MCF 10A (cell line): ENCODE results near the gene TYROBP. TPM values are rescaled to one million over a fixed set of nuclear protein-coding genes. Genes with fewer than 3 reads are reported as not detected.
"Not testable (repeated sequence)": the region's sequence is repeated elsewhere in the genome, so short reads cannot be mapped to it uniquely, and the experiment has no call there.

Experiments used
- Bru-seq: library from RNA; stranded (reverse); fragments of 400-500 nt; gene quantifications from one replicate; lab custom pipeline; 2021; lab: Mats Ljungman, UMichigan
- BruChase-seq, 2 experiments: library from RNA; stranded (reverse); fragments of 400-500 nt; gene quantifications; one replicate each; lab custom pipeline; 2021; lab: Mats Ljungman, UMichigan
- BruUV-seq: library from RNA; stranded (reverse); fragments of 400-500 nt; replicated peaks from 2 replicates; lab custom pipeline; 2021; lab: Mats Ljungman, UMichigan
- CTCF ChIA-PET: fragments of 300-600 bp; sonication (Branson Sonifier 250); formaldehyde crosslinking; extraction: SDS; loops from one replicate; lab custom pipeline; 2021; ENCODE audit warnings: antibody characterized with exemption, inconsistent platforms; lab: Yijun Ruan, JAX
- POLR2A ChIA-PET: fragments of 300-600, 350-650 bp; sonication (Branson Sonifier 250); formaldehyde crosslinking; extraction: SDS; loops from one replicate; lab custom pipeline; 2020; ENCODE audit warnings: antibody characterized with exemption, inconsistent platforms; lab: Yijun Ruan, JAX
- DNase-seq: peaks from one replicate; pipeline ENCODE4 v3.0.0-alpha.2; 2018; ENCODE audit not compliant: unreplicated experiment
- H3K27ac Mint-ChIP-seq: one replicate; pipeline ENCODE4 v1.8.0; 2022; ENCODE audit warnings: mild to moderate bottlenecking, low read depth, mixed read lengths; ENCODE audit not compliant: unreplicated experiment
- H3K27me3 Mint-ChIP-seq: one replicate; pipeline ENCODE4 v1.8.0; 2022; ENCODE audit warnings: mixed read lengths; ENCODE audit not compliant: insufficient read depth, unreplicated experiment
- H3K36me3 Mint-ChIP-seq: one replicate; pipeline ENCODE4 v1.8.0; 2022; ENCODE audit warnings: mild to moderate bottlenecking, moderate library complexity, mixed read lengths; ENCODE audit not compliant: insufficient read depth, unreplicated experiment
- H3K4me1 Mint-ChIP-seq: one replicate; pipeline ENCODE4 v1.8.0; 2022; ENCODE audit warnings: mixed read lengths; ENCODE audit not compliant: insufficient read depth, unreplicated experiment
- H3K4me3 Mint-ChIP-seq: one replicate; pipeline ENCODE4 v1.8.0; 2022; ENCODE audit warnings: mild to moderate bottlenecking, moderate library complexity, mixed read lengths; ENCODE audit not compliant: unreplicated experiment
- H3K9me3 Mint-ChIP-seq: one replicate; pipeline ENCODE4 v1.8.0; 2022; ENCODE audit warnings: mixed read lengths; ENCODE audit not compliant: unreplicated experiment
- intact Hi-C: fragments of 100-400 bp; cut with micrococcal nuclease; formaldehyde crosslinking; loops from 2 replicates; pipeline ENCODE4 v1.14.1; 2022
- long read RNA-seq: library from polyadenylated mRNA; stranded (forward); transcript quantifications from one replicate; pipeline ENCODE4 v2.0.0, GENCODE V29; 2022
- total RNA-seq: library from RNA; stranded (reverse); gene quantifications from 2 replicates; pipeline ENCODE4 v1.2.3, GENCODE V29; 2022
- TF ChIP-seq, protein P1 (sequence below): fragments of 200-600 bp; IDR thresholded peaks from one replicate; pipeline ENCODE4 v1.8.0; 2022; ENCODE audit warnings: antibody characterized with exemption, mild to moderate bottlenecking; ENCODE audit not compliant: unreplicated experiment

The TYROBP gene
- not detected in 2 replicates for total RNA-seq
- not detected for Bru-seq, nascent RNA
- BruChase-seq, experiment 1, labeled RNA remaining after a 6-hour chase: not detected
- BruChase-seq, experiment 2, labeled RNA remaining after a 2-hour chase: not detected
- long read RNA-seq: 0 reads

DNA sequence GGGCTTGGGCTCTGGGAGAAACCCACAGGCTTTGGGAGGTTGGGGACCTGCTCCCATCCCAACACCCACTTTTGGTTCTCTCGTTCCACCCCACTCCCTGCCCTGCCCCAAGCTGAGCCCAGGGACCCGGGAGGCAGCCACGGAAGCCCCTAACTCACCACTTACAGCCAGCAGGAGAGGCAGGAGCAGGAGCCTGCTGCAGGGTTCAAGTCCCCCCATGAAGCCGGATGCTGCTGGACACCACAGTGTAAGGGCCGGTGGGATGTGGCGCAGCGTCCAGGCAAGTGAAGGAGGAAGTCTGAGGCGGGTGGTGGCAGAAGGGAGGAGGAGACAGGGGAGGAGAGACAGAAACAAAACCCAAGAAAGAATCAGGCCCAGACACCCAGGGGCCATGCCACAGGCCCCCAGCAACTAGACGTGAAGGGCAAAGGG lies at the start of gene TYROBP:
TSS of gene TYROBP (minus strand) at position 286 of the 432 bp plus-strand sequence. CDS start at position 219, 67 bp downstream.
- POLR2A ChIA-PET: no interaction called here
- no TSS peak for BruUV-seq
- peaks cover 7% of the 10 kb centered on the region for H3K4me1 Mint-ChIP-seq
- no peak within 1 kb of the TSS for H3K27ac Mint-ChIP-seq
- no peaks in the 10 kb centered on the region for H3K27me3 Mint-ChIP-seq
- H3K4me3 Mint-ChIP-seq: no peak within 1 kb of the TSS
- TF ChIP-seq, protein P1, sequence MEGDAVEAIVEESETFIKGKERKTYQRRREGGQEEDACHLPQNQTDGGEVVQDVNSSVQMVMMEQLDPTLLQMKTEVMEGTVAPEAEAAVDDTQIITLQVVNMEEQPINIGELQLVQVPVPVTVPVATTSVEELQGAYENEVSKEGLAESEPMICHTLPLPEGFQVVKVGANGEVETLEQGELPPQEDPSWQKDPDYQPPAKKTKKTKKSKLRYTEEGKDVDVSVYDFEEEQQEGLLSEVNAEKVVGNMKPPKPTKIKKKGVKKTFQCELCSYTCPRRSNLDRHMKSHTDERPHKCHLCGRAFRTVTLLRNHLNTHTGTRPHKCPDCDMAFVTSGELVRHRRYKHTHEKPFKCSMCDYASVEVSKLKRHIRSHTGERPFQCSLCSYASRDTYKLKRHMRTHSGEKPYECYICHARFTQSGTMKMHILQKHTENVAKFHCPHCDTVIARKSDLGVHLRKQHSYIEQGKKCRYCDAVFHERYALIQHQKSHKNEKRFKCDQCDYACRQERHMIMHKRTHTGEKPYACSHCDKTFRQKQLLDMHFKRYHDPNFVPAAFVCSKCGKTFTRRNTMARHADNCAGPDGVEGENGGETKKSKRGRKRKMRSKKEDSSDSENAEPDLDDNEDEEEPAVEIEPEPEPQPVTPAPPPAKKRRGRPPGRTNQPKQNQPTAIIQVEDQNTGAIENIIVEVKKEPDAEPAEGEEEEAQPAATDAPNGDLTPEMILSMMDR: no peak
- intact Hi-C loops: no loop called here
- CTCF ChIA-PET: interaction anchor here (1.4 kb wide), 1 partner anchor 23 kb away, joined by 4 read pairs; no protein-coding TSS in a partner anchor
- no peaks in the 10 kb centered on the region for H3K36me3 Mint-ChIP-seq
- DNase-seq: no peak
- no peaks in the 10 kb centered on the region for H3K9me3 Mint-ChIP-seq

DNA sequence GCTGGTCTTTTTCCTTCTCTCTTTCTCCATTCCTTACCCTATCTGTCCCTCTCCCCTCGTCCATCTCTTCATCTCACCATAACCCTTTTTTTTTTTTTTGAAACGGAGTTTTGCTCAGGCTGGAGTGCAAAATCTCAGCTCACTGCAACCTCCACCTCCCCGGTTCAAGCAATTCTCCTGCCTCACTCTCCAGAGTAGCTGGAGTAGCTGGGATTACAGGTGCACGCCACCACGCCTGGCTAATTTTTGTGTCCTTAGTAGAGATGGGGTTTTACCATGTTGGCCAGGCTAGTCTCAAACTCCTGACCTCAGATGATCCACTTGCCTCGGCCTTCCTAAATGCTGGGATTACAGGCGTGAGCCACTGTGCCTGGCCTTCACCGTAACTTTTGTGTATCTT lies 49.3 kb upstream of the TYROBP start:
- H3K4me3 Mint-ChIP-seq, POLR2A ChIA-PET, H3K36me3 Mint-ChIP-seq, H3K4me1 Mint-ChIP-seq, H3K27ac Mint-ChIP-seq, DNase-seq, BruUV-seq, H3K9me3 Mint-ChIP-seq, intact Hi-C loops: not testable (repeated sequence)
- peaks cover 34% of the 10 kb centered on the region for H3K27me3 Mint-ChIP-seq
- CTCF ChIA-PET: interaction anchor here (0.6 to 0.7 kb wide), 2 partner anchors 10 to 408 kb away, joined by 3 to 5 read pairs; no protein-coding TSS in a partner anchor

DNA sequence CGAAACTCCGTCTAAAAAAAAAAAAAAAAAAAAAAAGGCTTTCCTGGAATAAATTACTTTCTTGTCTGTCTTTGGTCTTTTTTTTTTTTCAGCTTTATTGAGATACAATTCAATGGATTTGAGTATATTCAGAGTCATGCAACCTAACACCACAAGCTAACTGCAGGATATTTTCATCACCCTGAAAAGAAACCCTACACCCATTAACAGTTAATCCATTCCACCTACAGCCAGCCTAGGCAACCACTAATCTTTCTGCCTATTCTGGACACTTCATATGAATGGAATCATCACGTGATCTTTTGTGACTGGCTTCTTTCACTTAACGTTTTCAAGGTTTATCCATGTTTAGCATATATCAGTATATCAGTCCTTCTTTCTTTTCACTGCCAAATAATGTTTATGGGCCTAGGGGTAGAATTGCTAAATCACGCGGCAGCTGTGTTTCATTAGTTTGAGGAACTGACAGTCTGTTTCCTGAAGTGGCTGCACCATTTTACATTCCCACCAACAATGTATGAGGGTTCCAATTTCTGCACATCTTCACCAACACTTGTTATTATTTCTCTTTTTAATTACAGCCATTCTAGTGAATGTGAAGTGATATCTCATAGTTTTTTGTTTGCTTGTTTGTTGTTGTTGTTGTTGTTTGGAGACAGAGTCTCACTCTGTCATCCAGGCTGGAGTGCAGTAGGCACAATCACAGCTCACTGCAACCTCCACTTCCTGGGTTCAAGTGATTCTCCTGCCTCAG lies 48.0 kb upstream of the TYROBP start:
- intact Hi-C loops: no loop called here
- H3K27me3 Mint-ChIP-seq: peaks cover 34% of the 10 kb centered on the region
- H3K4me3 Mint-ChIP-seq: no peak overlapping the region
- H3K9me3 Mint-ChIP-seq: no peaks in the 10 kb centered on the region
- no peak overlapping the region for H3K27ac Mint-ChIP-seq
- no TSS peak for BruUV-seq
- TF ChIP-seq, protein P1: no peak
- H3K4me1 Mint-ChIP-seq: no peaks in the 10 kb centered on the region
- CTCF ChIA-PET: no interaction called here
- H3K36me3 Mint-ChIP-seq: no peaks in the 10 kb centered on the region
- POLR2A ChIA-PET: no interaction called here
- DNase-seq: no peak

DNA sequence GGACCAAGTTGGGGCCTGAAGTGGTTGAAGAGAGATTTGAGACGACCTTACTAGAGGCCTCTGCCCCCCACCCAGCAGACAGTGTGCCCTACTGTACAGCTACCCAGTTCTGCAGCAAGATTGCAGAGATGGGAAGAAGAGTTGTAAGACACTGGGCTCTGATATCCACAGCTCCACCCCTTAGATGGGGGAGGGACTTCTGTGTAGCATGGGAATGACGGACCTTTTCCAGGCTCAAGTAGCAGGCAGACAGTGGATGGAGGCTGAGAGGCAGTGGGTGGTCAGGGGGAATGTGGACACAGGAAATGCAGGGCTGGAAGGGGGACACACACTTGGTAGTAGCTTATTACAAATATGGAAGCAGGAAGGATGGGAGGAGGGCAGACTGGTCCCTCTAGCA lies 41.0 kb upstream of the TYROBP start:
- POLR2A ChIA-PET: interaction anchor here (1.0 kb wide), 1 partner anchor 18 kb away, joined by 6 read pairs; no protein-coding TSS in a partner anchor
- no TSS peak for BruUV-seq
- H3K27me3 Mint-ChIP-seq: no peaks in the 10 kb centered on the region
- TF ChIP-seq, protein P1: no peak
- CTCF ChIA-PET: interaction anchor here (0.6 to 1.6 kb wide), 3 partner anchors 9 to 110 kb away, joined by 3 to 4 read pairs (median 4); no protein-coding TSS in a partner anchor
- H3K36me3 Mint-ChIP-seq: no peaks in the 10 kb centered on the region
- intact Hi-C loops: no loop called here
- H3K4me1 Mint-ChIP-seq: no peaks in the 10 kb centered on the region
- DNase-seq: no peak
- H3K4me3 Mint-ChIP-seq: no peak overlapping the region
- no peaks in the 10 kb centered on the region for H3K9me3 Mint-ChIP-seq
- no peak overlapping the region for H3K27ac Mint-ChIP-seq
